ENCODE measurements around the gene COL2A1. TPM values are rescaled to one million over a fixed set of nuclear protein-coding genes. Genes with fewer than 3 reads are reported as not detected.

The COL2A1 gene
- total RNA-seq (2022; extraction: Qiagen RNA extraction), result 0.07 to 0.15 TPM (median 0.10 TPM) in 4 of 5 replicates, not detected in the other

GRCh38 chr12:48004053-48004941 is at the start of gene COL2A1:
Gene COL2A1 (minus strand): TSS chr12:48004476. CDS start chr12:48004321, 155 bp downstream.

GRCh38 chr12:47963340-47964040 is 40.8 kb downstream of the COL2A1 start, which contains the start of gene TMEM106C:
Gene TMEM106C (plus strand): TSS chr12:47963596. CDS start chr12:47964237, 641 bp downstream.

Other genes with a start within 250 kb of the COL2A1 start
- 0.40 to 0.65 TPM (median 0.45 TPM) in 5 replicates for gene RAPGEF3, start 245.6 kb downstream of the COL2A1 start, total RNA-seq (2022; extraction: Qiagen RNA extraction)
- 20.5 to 29.4 TPM (median 25.2 TPM) in 5 replicates for gene SLC48A1, start 231.2 kb downstream of the COL2A1 start, total RNA-seq (2022; extraction: Qiagen RNA extraction)
- gene HDAC7, start 184.6 kb downstream of the COL2A1 start, total RNA-seq (2022; extraction: Qiagen RNA extraction), result 50.9 to 66.1 TPM (median 63.9 TPM) in 5 replicates
- 2.1 to 3.2 TPM (median 2.9 TPM) in 5 replicates for gene VDR, start 99.5 kb downstream of the COL2A1 start, total RNA-seq (2022; extraction: Qiagen RNA extraction)
- 119 to 142 TPM (median 127 TPM) in 5 replicates for gene TMEM106C, start 40.9 kb downstream of the COL2A1 start, total RNA-seq (2022; extraction: Qiagen RNA extraction)
- gene SENP1, start 101.6 kb upstream of the COL2A1 start, total RNA-seq (2022; extraction: Qiagen RNA extraction), result 10.2 to 12.2 TPM (median 12.0 TPM) in 5 replicates
- 22.6 to 28.5 TPM (median 24.9 TPM) in 5 replicates for gene PFKM, start 114.9 kb upstream of the COL2A1 start, total RNA-seq (2022; extraction: Qiagen RNA extraction)
- gene ASB8, start 153.0 kb upstream of the COL2A1 start, total RNA-seq (2022; extraction: Qiagen RNA extraction), result 10.8 to 19.1 TPM (median 13.1 TPM) in 5 replicates
- gene CCDC184, start 179.2 kb upstream of the COL2A1 start, total RNA-seq (2022; extraction: Qiagen RNA extraction), result 2.6 to 3.8 TPM (median 3.2 TPM) in 5 replicates
- gene OR10AD1, start 198.8 kb upstream of the COL2A1 start, total RNA-seq (2022; extraction: Qiagen RNA extraction), result not detected in 5 replicates

Measured in A549 treated with Mapracorat at 1 μM for 4 hours (cell line).